ENCODE data around the gene SYNE3. TPM values are rescaled to one million over a fixed set of nuclear protein-coding genes. Genes with fewer than 3 reads are reported as not detected.
A peak's percentile ranks its signal among the peaks of the same experiment; 100 is the strongest.

The SYNE3 gene
- total RNA-seq, 1 experiment from 2014 or later = 12.5 TPM

GRCh38 chr14:95508377-95508776, 8.1 kb downstream of the SYNE3 start:
- no peak for DNase-seq (ENCODE audit: low read depth)

DNA sequence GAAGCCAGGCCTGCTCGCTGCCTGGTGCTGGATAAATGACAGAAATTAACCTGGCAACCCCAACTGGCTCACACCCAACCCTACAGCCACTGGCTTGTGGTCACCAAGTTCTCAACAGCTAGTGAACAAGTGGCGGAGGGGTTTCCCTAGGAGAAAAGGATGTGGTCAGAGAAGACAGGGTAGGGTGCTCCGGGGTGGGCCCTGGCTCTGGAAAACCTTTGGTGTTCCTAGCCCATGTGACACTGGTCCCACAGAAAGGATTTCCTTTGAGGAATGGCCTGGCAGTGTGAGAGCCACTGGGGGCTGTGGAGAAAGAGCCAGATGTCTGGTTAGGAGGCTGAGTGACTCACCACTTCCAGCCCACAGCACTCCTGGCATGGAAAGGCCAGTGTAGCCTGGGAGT, 8.7 kb downstream of the SYNE3 start:
- DNase-seq (ENCODE audit: low read depth) = peak; percentile 88

DNA sequence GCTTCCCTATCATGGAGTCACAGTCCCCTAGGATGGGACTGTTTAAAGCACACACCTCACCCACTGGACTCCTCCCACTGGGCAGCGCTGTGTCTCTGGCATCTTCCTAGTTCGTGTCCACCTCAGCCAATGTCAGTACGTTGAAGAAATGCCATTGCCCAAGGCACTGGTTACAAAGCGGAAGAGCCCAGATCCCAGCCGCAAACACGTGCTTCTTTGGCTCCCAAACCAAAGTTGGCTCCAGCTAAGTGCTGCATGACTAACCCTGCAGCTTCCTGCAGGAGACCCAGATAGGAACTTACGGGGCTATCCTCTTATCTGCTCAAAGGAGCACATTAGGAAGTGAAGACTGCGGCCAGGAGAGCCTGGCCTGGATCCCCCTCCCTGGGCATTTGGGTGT, 9.3 kb downstream of the SYNE3 start:
- DNase-seq (ENCODE audit: low read depth) = peak; percentile 94

GRCh38 chr14:95505030-95505589, 11.3 kb downstream of the SYNE3 start:
- DNase-seq (ENCODE audit: low read depth) = no peak

DNA sequence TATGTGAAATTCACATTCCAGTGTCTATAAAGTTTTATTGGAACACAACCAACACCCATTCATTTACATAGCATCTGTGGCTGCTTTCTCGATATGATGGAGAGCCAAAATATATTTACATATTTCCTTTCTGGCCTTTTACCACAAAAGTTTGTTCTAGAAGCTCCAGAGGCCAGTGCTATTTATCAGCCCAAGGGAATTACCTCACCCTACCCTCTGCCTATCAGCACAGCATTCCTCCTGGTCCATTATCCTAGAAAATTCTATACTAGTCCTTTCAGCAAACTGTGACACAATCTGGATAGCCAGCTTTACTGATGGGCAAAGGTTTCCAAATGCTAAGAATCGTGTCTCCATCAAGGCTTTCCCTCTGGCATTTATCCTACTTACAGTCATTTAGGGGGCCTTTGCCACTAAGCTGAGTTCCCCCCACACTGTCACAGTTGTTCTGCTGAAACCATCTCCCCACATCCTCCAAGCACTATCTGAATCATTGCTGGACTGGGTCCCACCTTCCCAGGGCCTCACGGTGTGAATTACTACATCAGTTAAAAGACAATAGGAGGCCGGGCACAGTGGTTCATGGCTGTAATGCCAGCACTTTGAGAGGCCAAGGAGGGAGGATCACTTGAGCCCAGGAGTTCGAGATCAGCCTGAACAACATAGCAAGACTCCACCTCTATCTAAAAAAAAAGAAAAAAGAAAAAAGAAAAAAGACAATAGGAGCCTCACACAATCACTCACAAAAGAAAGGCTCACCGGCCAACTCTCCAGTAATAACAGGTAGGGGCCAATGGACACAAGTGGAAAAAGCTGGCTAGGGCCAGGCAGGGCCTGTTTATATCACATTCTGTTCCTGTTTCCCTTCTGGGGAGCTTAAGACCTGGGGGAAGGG, 12.1 kb downstream of the SYNE3 start:
- peak; percentile 83 for DNase-seq (ENCODE audit: low read depth)

- DNase-seq (ENCODE audit: low read depth) = no peak
These were observed 12.9 kb downstream of the SYNE3 start for GRCh38 chr14:95503365-95504134.

- no peak for DNase-seq (ENCODE audit: low read depth)
These were observed 14.0 kb downstream of the SYNE3 start for GRCh38 chr14:95502381-95502950.

DNA sequence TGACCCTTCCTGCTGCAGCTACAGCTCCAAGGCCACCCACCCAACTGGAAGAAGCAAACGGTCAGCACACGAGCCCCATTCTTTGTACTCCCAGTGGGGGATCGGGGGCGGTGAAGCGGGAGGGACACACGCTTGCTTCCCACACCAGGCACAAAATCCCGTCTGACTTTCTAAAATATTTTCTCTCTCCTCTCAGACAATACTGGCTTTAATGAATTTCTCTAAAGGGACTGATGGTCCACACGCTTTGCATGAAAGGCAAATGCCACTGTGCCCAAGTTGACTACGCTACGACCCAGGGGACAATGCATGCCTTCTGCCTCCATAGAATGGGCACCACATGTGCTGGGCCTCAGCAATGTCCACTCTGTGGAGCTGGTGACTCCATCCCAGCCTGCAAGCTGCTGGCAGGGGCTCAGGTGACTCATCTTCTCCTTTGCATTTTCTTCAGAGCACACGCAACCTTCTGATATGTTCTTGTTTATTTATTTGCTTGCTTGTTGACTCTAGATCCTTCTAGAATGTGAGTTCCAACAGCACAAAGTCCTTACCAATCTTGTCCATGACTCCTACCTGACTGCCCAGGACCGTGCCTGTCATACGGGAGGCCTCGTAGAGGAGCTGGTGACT, 15.6 kb downstream of the SYNE3 start:
- DNase-seq (ENCODE audit: low read depth) = peak; percentile 81

DNA sequence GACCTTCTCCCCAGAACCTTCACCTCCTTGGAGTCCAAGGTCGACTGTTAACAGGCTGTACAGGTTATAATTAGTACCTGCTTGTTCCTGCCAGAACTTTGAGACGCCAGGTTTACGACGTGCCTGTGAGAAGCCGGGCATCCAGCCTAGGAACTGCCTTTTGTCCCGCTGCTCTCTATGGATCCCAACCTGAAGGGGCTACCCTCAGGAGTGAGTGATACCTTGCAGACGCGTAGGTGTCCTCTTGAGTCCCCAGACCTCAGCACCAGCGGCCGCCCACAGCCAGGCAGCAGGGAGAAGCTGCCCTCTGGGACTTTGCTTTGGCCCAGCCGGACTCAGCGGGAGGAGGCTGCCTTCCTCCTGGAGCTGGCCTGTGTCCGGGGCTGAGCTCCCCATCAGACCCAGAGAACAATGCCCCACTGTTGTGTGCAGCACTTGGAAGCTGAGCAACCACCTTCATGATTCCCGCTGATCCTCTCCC, 16.2 kb downstream of the SYNE3 start:
- DNase-seq (ENCODE audit: low read depth) = no peak

- DNase-seq (ENCODE audit: low read depth) = no peak
These were observed 17.1 kb downstream of the SYNE3 start for GRCh38 chr14:95499354-95499750.

GRCh38 chr14:95498622-95499353, 17.7 kb downstream of the SYNE3 start:
- DNase-seq (ENCODE audit: low read depth) = no peak

DNA sequence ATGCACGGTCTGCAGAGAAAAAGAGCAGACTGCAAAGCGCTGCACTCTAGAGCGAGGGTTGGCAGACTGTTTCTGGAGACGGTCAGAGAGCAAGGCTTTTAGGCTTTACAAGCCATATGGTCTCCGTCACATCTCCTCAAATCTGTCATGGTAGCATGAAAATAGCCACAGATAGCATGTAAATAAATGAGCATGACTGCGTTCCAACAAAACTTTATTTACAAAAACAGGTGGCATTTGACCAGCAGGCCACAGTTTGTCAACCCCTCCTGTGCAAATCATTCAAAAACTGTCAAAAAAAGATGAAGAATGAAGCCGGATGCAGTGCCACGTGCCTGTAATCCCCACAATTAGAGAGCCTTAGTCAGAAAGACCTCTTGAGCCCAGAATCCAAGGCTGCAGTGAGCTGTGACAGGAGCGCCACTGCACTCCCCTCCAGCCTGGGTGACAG, 18.9 kb downstream of the SYNE3 start:
- peak; percentile 87 for DNase-seq (ENCODE audit: low read depth)

DNA sequence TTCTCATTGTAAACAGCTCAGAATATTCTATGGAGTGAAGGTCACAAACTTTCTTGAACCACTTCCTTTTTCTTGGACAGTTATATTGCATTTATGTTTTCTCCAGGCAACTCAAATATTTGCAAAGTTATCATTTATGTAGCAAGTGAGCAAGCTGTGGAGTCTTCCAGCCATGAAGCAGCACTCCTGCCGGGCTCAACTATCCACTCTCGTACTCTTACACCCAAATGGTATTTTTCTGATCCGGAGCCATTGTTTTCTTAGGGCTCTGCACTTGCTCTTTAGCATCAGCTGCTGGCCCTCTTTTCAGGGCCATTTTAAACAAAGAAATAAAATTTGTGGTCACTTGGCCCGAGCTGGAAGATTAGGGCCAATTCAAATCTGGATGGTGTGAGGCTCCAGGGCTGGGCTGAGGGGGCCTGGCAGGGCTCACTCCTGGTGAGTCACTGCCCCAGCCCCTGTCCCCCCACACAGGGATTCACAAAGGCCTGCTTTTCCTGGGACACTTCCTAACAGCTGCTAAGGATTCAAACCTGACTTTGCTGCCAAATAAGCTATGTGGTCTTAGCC, 19.7 kb downstream of the SYNE3 start:
- DNase-seq (ENCODE audit: low read depth) = peak; percentile 95

DNA sequence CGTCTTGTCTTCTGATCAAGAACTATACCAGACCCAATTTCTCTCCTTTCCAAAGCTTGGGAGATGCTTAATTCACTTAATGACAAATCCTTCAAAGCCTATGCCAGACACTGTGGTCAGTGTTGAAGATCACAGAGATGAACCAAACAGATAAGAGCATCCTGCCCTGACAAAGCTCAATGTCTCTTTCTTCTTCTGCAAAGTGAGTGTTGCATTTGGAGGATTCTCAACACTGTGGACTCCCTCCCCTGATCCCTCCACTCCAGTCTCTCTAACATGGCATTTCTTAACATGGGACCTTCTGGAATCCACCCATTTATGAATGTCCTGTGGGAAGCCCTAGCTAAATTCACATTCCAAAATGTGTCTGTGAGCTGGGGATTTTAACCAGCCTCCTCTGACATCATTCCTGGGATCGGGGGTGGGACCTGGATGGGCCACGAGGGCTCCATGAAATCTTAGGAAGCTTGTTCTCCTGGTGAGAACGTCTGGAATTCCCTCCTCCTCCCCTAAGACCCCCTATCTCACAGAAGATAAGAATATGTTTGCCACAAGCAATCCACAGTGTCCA, 20.3 kb downstream of the SYNE3 start:
- peak; percentile 59 for DNase-seq (ENCODE audit: low read depth)

GRCh38 chr14:95495538-95496025, 20.9 kb downstream of the SYNE3 start:
- peak; percentile 45 for DNase-seq (ENCODE audit: low read depth)

DNA sequence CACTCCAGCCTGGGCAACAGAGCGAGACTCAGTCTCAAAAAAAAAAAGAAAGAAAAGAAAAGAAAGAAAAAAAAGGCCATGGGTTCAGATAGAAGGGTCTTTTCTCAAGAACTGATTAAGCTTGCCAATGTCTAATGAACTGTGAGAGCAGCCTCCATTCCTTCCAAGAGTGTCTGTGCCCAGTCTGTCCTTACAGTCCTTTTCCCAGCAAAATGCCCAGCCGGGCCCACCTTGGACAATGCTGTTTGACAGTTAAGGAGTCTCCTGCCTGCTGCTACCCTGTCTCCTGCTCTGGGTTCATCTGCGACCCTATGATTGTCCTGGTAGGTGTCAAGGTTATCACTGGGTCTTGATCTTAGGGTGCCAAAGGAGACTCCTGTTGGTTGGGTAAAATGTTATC, 21.4 kb downstream of the SYNE3 start:
- DNase-seq (ENCODE audit: low read depth) = no peak

GRCh38 chr14:95494456-95494855, 22.0 kb downstream of the SYNE3 start:
- no peak for DNase-seq (ENCODE audit: low read depth)

DNA sequence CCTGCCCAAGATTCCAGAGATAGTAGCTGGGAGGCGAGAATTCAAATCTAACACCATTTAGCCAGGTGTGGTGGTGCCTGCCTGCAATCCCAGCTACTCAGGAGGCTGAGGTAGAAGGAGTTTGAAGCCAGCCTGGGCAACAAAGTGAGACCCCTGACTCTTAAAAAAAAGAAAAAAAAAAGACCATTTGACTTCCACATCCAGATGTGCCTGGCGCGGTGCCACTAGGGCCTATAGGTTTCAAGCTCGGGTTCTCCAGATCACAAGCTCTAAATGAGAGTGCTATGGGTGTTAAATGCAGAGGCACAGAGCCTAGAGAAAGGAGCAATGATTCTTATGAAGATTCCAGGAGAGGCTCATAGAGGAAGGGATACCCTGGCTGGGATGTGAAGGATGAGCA, 22.5 kb downstream of the SYNE3 start:
- no peak for DNase-seq (ENCODE audit: low read depth)

GRCh38 chr14:95493503-95493902, 22.9 kb downstream of the SYNE3 start:
- no peak for DNase-seq (ENCODE audit: low read depth)

All from LHCN-M2 (cell line).